ENCODE measurements around the gene ATP8A1.
"Not testable (repeated sequence)": the region's sequence is repeated elsewhere in the genome, so short reads cannot be mapped to it uniquely, and the experiment has no call there.

The ATP8A1 gene

DNA sequence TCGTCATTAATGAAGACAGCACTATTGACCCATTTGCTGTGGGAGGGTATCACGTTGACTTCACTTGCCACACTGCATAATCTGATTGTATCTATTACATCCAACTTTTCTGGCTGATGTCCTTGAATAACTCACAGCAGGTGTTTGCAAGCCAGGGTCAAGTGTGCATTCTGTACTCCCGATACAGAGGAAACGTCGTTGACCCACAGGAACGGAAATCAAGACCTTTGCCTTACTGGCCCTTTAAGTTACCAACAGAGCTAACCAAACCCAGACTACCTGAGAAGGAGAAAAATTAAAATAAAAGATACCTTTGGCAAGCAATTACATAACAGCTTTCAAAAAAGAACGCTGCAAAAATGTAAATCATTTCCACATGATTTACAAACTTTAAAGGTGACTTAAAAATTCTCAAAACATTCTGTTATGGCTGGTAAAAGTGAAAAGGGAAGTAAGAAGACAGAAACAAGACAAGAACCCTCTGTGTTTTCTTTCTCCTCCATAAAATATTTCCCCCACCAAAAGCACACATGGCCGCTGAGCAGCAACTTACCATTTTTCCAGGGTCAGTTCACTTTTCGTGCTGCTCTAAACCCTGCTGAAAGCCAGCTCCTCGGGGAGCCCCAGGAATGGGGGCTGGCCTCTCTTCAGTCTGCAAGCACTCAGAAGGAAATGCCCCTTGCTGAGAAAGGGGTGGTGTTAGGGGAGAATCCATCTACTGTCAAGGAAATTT lies 266.1 kb downstream of the ATP8A1 start:
- TF ChIP-seq, protein P1, sequence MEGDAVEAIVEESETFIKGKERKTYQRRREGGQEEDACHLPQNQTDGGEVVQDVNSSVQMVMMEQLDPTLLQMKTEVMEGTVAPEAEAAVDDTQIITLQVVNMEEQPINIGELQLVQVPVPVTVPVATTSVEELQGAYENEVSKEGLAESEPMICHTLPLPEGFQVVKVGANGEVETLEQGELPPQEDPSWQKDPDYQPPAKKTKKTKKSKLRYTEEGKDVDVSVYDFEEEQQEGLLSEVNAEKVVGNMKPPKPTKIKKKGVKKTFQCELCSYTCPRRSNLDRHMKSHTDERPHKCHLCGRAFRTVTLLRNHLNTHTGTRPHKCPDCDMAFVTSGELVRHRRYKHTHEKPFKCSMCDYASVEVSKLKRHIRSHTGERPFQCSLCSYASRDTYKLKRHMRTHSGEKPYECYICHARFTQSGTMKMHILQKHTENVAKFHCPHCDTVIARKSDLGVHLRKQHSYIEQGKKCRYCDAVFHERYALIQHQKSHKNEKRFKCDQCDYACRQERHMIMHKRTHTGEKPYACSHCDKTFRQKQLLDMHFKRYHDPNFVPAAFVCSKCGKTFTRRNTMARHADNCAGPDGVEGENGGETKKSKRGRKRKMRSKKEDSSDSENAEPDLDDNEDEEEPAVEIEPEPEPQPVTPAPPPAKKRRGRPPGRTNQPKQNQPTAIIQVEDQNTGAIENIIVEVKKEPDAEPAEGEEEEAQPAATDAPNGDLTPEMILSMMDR (IDR thresholded peaks at IDR 0.05; ENCODE audit: borderline replicate concordance, insufficient read depth, low read depth, low read length), result no peak
- no peak overlapping the region for H3K4me3 ChIP-seq (ENCODE audit: low read depth, low read length)

DNA sequence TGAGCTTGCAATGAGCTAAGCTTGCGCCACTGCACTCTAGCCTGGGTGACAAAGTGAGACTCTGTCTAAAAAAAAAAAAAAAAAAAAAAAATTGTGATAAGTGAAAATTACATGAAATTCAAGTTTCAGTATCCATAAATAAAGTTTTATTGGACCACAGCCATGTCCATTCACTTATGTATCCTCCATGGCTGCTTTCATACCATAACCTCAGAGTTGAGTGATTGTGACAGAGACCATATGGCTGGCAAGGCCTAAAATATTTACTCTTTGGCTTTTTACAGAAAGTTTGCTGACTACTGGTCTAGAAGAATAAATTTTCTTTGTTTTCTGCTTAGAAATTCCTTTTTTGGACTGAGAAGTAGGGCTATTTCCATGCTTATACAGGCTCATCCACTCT lies 271.4 kb downstream of the ATP8A1 start:
- H3K4me3 ChIP-seq (ENCODE audit: low read depth, low read length), result no peak overlapping the region
- TF ChIP-seq, protein P1 (IDR thresholded peaks at IDR 0.05; ENCODE audit: borderline replicate concordance, insufficient read depth, low read depth, low read length), result no peak

DNA sequence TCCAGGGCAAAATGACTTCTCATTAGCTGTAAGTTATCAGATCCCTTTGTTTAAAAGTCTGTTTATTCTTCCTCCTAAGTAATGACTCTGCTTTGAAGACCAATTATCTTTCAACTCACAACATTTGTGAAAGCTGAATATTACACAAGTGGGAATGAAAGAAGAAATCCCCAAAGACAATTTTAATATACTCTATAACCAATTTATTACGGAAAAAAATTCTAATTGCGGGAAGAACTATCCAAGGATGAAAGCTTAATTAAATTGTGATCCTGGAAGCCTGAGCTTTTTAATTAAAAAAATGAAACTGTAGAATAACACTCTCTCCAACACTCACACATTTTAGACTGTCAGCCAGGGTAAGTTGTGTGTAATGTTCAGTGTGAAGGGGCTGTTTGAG lies 275.2 kb downstream of the ATP8A1 start:
- TF ChIP-seq, protein P1 (IDR thresholded peaks at IDR 0.05; ENCODE audit: borderline replicate concordance, insufficient read depth, low read depth, low read length), result no peak
- no peak overlapping the region for H3K4me3 ChIP-seq (ENCODE audit: low read depth, low read length)

DNA sequence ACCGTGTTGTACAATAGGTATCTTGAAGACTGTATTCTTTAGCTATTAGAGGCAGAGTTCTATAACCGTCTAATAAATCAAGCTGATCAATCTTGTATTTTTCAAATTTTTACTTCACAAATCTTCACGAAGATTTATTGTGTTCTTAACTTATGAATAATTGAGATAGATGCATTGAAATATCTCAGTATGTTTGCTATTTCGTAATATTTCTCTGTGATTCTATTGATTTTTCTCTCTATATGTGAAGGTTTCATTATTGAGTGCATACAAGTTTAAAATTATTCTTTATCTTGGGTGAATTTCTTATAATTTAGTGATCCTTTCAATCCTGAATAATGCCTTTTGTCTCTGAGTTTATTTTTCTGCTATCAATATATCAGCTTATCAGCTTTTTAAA lies 279.4 kb downstream of the ATP8A1 start:
- H3K4me3 ChIP-seq (ENCODE audit: low read depth, low read length), result no peak overlapping the region
- TF ChIP-seq, protein P1 (IDR thresholded peaks at IDR 0.05; ENCODE audit: borderline replicate concordance, insufficient read depth, low read depth, low read length), result no peak

DNA sequence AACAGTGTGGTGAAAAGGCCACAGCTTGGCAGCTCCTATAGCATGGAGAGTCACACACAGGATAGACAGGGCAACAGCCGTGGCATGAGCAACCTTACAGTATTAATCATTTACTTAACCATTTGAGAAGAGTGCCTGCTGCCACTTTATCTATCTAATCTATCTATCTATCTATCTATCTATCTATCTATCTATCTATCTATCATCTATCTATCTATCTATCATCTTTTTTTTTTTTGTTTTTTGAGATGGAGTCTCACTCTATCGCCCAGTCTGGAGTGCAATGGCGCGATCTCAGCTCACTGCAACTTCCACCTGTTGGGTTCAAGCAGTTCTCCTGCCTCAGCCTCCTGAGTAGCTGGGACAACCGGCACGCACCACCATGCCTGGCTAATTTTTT lies 284.6 kb downstream of the ATP8A1 start:
- H3K4me3 ChIP-seq (ENCODE audit: low read depth, low read length), result not testable (repeated sequence)

DNA sequence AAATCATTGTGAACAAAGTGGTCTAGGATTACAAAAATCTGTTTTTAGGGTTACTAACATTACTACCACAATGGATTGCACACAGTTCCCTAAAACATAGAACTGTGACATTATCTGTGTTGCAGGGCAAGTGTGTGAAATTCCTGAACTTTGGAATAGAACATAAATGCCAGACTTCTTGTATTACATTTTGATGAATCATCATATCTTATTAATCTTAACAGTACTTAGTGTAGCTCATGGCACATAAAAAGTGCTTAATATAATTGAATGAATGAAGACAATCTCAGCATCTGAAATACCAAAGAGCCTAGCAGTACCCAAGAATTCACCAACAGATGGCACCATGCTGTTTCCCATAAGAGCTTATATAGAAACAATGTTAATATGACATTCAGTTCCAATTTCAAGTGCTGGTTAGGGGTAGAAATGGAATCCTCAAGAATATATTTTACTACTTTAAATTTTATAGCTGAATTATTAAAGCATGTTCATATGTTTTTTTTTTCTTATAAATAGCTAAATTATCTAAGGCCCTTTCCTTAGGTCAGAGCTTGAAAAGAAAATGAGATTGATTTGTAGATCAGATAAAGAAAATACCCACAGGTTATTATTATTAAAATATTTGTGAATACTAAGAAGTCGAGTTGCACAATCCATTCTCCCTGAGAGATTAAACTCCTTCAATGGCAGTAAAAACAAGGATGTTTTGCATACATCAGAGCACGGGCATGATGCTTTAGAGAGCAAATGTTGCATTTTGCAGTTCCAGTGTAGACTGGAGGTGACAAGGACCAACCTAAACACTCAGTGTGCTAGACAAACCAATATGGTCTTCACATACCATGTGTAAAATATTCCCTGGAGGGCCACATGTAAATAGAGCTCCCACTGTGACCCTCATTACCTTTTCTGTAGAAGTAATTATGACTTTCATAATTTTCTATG lies 285.3 kb downstream of the ATP8A1 start:
- TF ChIP-seq, protein P1 (IDR thresholded peaks at IDR 0.05; ENCODE audit: borderline replicate concordance, insufficient read depth, low read depth, low read length), result peak; percentile 47; the same call in 1 of the 2 replicates
- no peak overlapping the region for H3K4me3 ChIP-seq (ENCODE audit: low read depth, low read length)

DNA sequence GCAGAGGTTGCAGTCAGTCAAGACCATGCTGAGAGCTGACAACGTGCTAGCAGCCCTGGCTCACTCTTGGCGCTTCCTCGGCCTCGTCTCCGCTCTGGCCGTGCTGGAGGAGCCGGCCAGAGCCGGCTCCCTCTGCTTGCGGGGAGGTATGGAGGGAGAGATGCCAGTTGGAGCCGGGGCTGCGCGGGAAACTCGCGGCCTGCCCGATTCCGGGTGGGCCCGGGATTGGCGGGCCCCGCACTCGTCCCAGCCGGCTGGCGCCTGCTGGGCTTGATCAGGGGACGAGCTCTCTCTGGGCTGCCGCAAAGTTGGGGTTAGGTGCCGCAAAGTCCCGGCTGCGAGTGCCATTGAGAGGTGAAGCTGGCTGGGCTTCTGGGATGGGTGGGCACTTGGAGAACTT lies 287.4 kb downstream of the ATP8A1 start:
- H3K4me3 ChIP-seq (ENCODE audit: low read depth, low read length), result no peak overlapping the region
- TF ChIP-seq, protein P1 (IDR thresholded peaks at IDR 0.05; ENCODE audit: borderline replicate concordance, insufficient read depth, low read depth, low read length), result no peak

All from GM12875 (cell line).